ENCODE measurements around the gene IPO9. TPM values are rescaled to one million over a fixed set of nuclear protein-coding genes. Genes with fewer than 3 reads are reported as not detected.

The IPO9 gene
- total RNA-seq, 2 donors from 2014 or later: 10.7 to 15.6 TPM

- H3K4me1 ChIP-seq: peaks cover 0 to 31% of the 10 kb centered on the region in 2 donors
Observed at GRCh38 chr1:201895120-201895665, 66.2 kb downstream of the IPO9 start.

GRCh38 chr1:201895913-201896807 lies 67.2 kb downstream of the IPO9 start:
- H3K4me3 ChIP-seq: no peak overlapping the region
- peaks cover 0 to 23% of the 10 kb centered on the region in 2 donors for H3K4me1 ChIP-seq
- DNase-seq (ENCODE audit: low spot score): peak; percentile 95
- peak overlapping the region; percentile 71 to 72 for H3K27ac ChIP-seq
- peaks cover 15% of the 10 kb centered on the region for H3K36me3 ChIP-seq
- peak; percentile 86 to 96 for TF ChIP-seq CTCF (IDR thresholded peaks at IDR 0.05)
- H3K9me3 ChIP-seq: no peaks in the 10 kb centered on the region
- H3K27me3 ChIP-seq: no peaks in the 10 kb centered on the region

More at GRCh38 chr1:201895120-201895665, 66.2 kb downstream of the IPO9 start:
- Histone ChIP-seq H3K27me3 (no peaks in the 10 kb centered on the region), H3K4me3 (no peak overlapping the region), H3K36me3 (peaks cover 15% of the 10 kb centered on the region), H3K27ac (peak overlapping the region in 1 of 2 donors; percentile 19), H3K9me3 (no peaks in the 10 kb centered on the region)
- no peak for TF ChIP-seq CTCF (IDR thresholded peaks at IDR 0.05)
- no peak for DNase-seq (ENCODE audit: low spot score)

GRCh38 chr1:201896951-201897391 lies 68.0 kb downstream of the IPO9 start:
- H3K27ac ChIP-seq: peak overlapping the region; percentile 71 to 72
- H3K4me3 ChIP-seq: no peak overlapping the region
- peaks cover 0 to 23% of the 10 kb centered on the region in 2 donors for H3K4me1 ChIP-seq
- TF ChIP-seq CTCF (IDR thresholded peaks at IDR 0.05): peak in 1 of 2 donors; percentile 27
- peaks cover 15% of the 10 kb centered on the region for H3K36me3 ChIP-seq
- no peak for DNase-seq (ENCODE audit: low spot score)
- H3K9me3 ChIP-seq: no peaks in the 10 kb centered on the region
- H3K27me3 ChIP-seq: no peaks in the 10 kb centered on the region

- Histone ChIP-seq H3K27me3 (no peaks in the 10 kb centered on the region), H3K9me3 (no peaks in the 10 kb centered on the region), H3K4me1 (peaks cover 0 to 23% of the 10 kb centered on the region in 2 donors), H3K36me3 (peaks cover 15% of the 10 kb centered on the region), H3K27ac (peak overlapping the region; percentile 68 to 71), H3K4me3 (no peak overlapping the region)
- no peak for DNase-seq (ENCODE audit: low spot score)
- no peak for TF ChIP-seq CTCF (IDR thresholded peaks at IDR 0.05)
Observed at GRCh38 chr1:201898240-201898894, 69.4 kb downstream of the IPO9 start.

- no peak for DNase-seq (ENCODE audit: low spot score)
- Histone ChIP-seq H3K27ac (peak overlapping the region in 1 of 2 donors; percentile 71), H3K4me1 (peaks cover 0 to 27% of the 10 kb centered on the region in 2 donors), H3K9me3 (no peaks in the 10 kb centered on the region), H3K4me3 (no peak overlapping the region), H3K36me3 (peaks cover 15% of the 10 kb centered on the region), H3K27me3 (no peaks in the 10 kb centered on the region)
- TF ChIP-seq CTCF (IDR thresholded peaks at IDR 0.05): no peak
Observed at GRCh38 chr1:201898992-201899391, 70.0 kb downstream of the IPO9 start.
